Activated T-cell treated with anti-CD3 and anti-CD28 coated beads, Interleukin-2, amount 50 U/mL, for 72 hours (primary cell): Measurements from ENCODE around the gene NOTCH4. TPM values are rescaled to one million over a fixed set of nuclear protein-coding genes. Genes with fewer than 3 reads are reported as not detected.
"Not testable (repeated sequence)": the region's sequence is repeated elsewhere in the genome, so short reads cannot be mapped to it uniquely, and the experiment has no call there.

Experiments used
- ATAC-seq, 2 donors: fragments of 150-1000 bp; cut with Tn5 transposase; replicated peaks in 1 of 2; 2 replicates each; pipeline ENCODE4 v1.10.0; 2021; ENCODE audit warnings: moderate library complexity in 2 of 2, mild to moderate bottlenecking in 1 of 2
- DNase-seq, 2 donors: peaks; one replicate each; pipeline ENCODE4 v3.0.0; 2021 to 2022; ENCODE audit warnings: mixed read lengths in 1 of 2
- H3K27ac Mint-ChIP-seq: one replicate; pipeline ENCODE4 v1.8.0; 2022; ENCODE audit warnings: mild to moderate bottlenecking, moderate library complexity, mixed read lengths
- H3K27me3 Mint-ChIP-seq: one replicate; pipeline ENCODE4 v1.8.0; 2022; ENCODE audit warnings: low read depth, mixed read lengths
- H3K36me3 Mint-ChIP-seq, 2 donors: one replicate each; pipeline ENCODE4 v1.8.0; 2022; ENCODE audit warnings: mixed read lengths in 2 of 2, mild to moderate bottlenecking in 1 of 2; ENCODE audit not compliant: insufficient read depth in 2 of 2
- H3K4me1 Mint-ChIP-seq: one replicate; pipeline ENCODE4 v1.8.0; 2022; ENCODE audit warnings: low read depth, mixed read lengths
- H3K4me3 Mint-ChIP-seq, 2 donors: one replicate each; pipeline ENCODE4 v1.8.0; 2022; ENCODE audit warnings: mild to moderate bottlenecking in 2 of 2, mixed read lengths in 2 of 2, moderate library complexity in 2 of 2
- H3K9me3 Mint-ChIP-seq, 2 donors: one replicate each; pipeline ENCODE4 v1.8.0; 2022; ENCODE audit warnings: mixed read lengths in 2 of 2
- total RNA-seq, 2 donors: library from RNA; stranded (reverse); gene quantifications; one replicate each; pipeline ENCODE4 v1.2.3, GENCODE V29; 2022

Gene NOTCH4
- total RNA-seq, 2 donors from 2014 or later = 0.63 to 0.79 TPM

- not testable (repeated sequence) for ATAC-seq, H3K9me3 Mint-ChIP-seq, DNase-seq, H3K27me3 Mint-ChIP-seq
- peaks cover 58% of the 10 kb centered on the region for H3K4me1 Mint-ChIP-seq
- peaks cover 22 to 25% of the 10 kb centered on the region in 2 donors for H3K36me3 Mint-ChIP-seq
- H3K27ac Mint-ChIP-seq = peak overlapping the region; percentile 87
- peak overlapping the region; percentile 89 to 92 for H3K4me3 Mint-ChIP-seq
These were observed 36.0 kb downstream of the NOTCH4 start for GRCh38 chr6:32187725-32188380.

GRCh38 chr6:32187009-32187709 lies 36.7 kb downstream of the NOTCH4 start:
- H3K36me3 Mint-ChIP-seq = peaks cover 22 to 25% of the 10 kb centered on the region in 2 donors
- H3K4me1 Mint-ChIP-seq = peaks cover 54% of the 10 kb centered on the region
- peak overlapping the region; percentile 99 for H3K27ac Mint-ChIP-seq
- no peaks in the 10 kb centered on the region for H3K27me3 Mint-ChIP-seq
- H3K4me3 Mint-ChIP-seq = peak overlapping the region; percentile 89 to 92
- DNase-seq (no peak), ATAC-seq (no peak)
- H3K9me3 Mint-ChIP-seq = no peaks in the 10 kb centered on the region

- not testable (repeated sequence) for H3K9me3 Mint-ChIP-seq, DNase-seq, H3K27me3 Mint-ChIP-seq
- peaks cover 20 to 24% of the 10 kb centered on the region in 2 donors for H3K36me3 Mint-ChIP-seq
- ATAC-seq = peak in 1 of 2 donors; percentile 5
- peak overlapping the region; percentile 71 to 85 for H3K4me3 Mint-ChIP-seq
- H3K27ac Mint-ChIP-seq = peak overlapping the region; percentile 99
- H3K4me1 Mint-ChIP-seq = peaks cover 50% of the 10 kb centered on the region
These were observed 37.6 kb downstream of the NOTCH4 start for GRCh38 chr6:32186151-32186840.

- Mint-ChIP-seq H3K4me1 (peaks cover 53% of the 10 kb centered on the region), H3K36me3 (peaks cover 17 to 26% of the 10 kb centered on the region in 2 donors), H3K4me3 (peak overlapping the region; percentile 59 to 85), H3K27ac (peak overlapping the region; percentile 99)
- not testable (repeated sequence) for H3K27me3 Mint-ChIP-seq, H3K9me3 Mint-ChIP-seq
- peak; percentile 70 to 78 for ATAC-seq
- peak; percentile 49 to 59 for DNase-seq
These were observed 38.2 kb downstream of the NOTCH4 start for GRCh38 chr6:32185681-32186131.

GRCh38 chr6:32184084-32184640 lies 39.7 kb downstream of the NOTCH4 start, which contains the start of gene AGER:
TSS of gene AGER (minus strand) at chr6:32184253. CDS start at chr6:32184222, 31 bp downstream.
- H3K27ac Mint-ChIP-seq = peak within 1 kb of the TSS; percentile 99
- no peaks in the 10 kb centered on the region for H3K9me3 Mint-ChIP-seq
- peaks cover 65% of the 10 kb centered on the region for H3K4me1 Mint-ChIP-seq
- H3K4me3 Mint-ChIP-seq = no peak within 1 kb of the TSS
- ATAC-seq (no peak), DNase-seq (no peak)
- peaks cover 17 to 24% of the 10 kb centered on the region in 2 donors for H3K36me3 Mint-ChIP-seq
- H3K27me3 Mint-ChIP-seq = no peaks in the 10 kb centered on the region

GRCh38 chr6:32183483-32184083 lies 40.3 kb downstream of the NOTCH4 start:
- Mint-ChIP-seq H3K36me3 (peaks cover 19 to 26% of the 10 kb centered on the region in 2 donors), H3K27ac (peak overlapping the region; percentile 45), H3K4me3 (no peak overlapping the region), H3K27me3 (no peaks in the 10 kb centered on the region), H3K9me3 (no peaks in the 10 kb centered on the region), H3K4me1 (peaks cover 65% of the 10 kb centered on the region)
- ATAC-seq (no peak), DNase-seq (no peak)

- Mint-ChIP-seq H3K27me3 (no peaks in the 10 kb centered on the region), H3K9me3 (no peaks in the 10 kb centered on the region), H3K4me1 (peaks cover 65% of the 10 kb centered on the region), H3K4me3 (no peak overlapping the region), H3K36me3 (peaks cover 21 to 26% of the 10 kb centered on the region in 2 donors), H3K27ac (peak overlapping the region; percentile 45)
- ATAC-seq (no peak), DNase-seq (no peak)
These were observed 40.8 kb downstream of the NOTCH4 start for GRCh38 chr6:32183030-32183429.

GRCh38 chr6:32182555-32182981 lies 41.3 kb downstream of the NOTCH4 start:
- H3K4me1 Mint-ChIP-seq = peaks cover 63% of the 10 kb centered on the region

GRCh38 chr6:32181915-32182529 lies 41.8 kb downstream of the NOTCH4 start:
- DNase-seq = no peak
- Mint-ChIP-seq H3K4me3 (no peak overlapping the region), H3K9me3 (no peaks in the 10 kb centered on the region), H3K27ac (no peak overlapping the region), H3K4me1 (peaks cover 63% of the 10 kb centered on the region), H3K36me3 (peaks cover 15 to 23% of the 10 kb centered on the region in 2 donors), H3K27me3 (no peaks in the 10 kb centered on the region)
- ATAC-seq = no peak

More at GRCh38 chr6:32182555-32182981, 41.3 kb downstream of the NOTCH4 start:
- no peak for ATAC-seq
- no peaks in the 10 kb centered on the region for H3K9me3 Mint-ChIP-seq
- peak overlapping the region; percentile 14 for H3K27ac Mint-ChIP-seq
- H3K4me3 Mint-ChIP-seq = no peak overlapping the region
- H3K27me3 Mint-ChIP-seq = no peaks in the 10 kb centered on the region
- H3K36me3 Mint-ChIP-seq = peaks cover 19 to 26% of the 10 kb centered on the region in 2 donors
- DNase-seq = no peak

GRCh38 chr6:32181148-32181702 lies 42.6 kb downstream of the NOTCH4 start:
- Mint-ChIP-seq H3K36me3 (peaks cover 11 to 18% of the 10 kb centered on the region in 2 donors), H3K27me3 (no peaks in the 10 kb centered on the region), H3K4me1 (peaks cover 63% of the 10 kb centered on the region), H3K27ac (peak overlapping the region; percentile 38), H3K4me3 (no peak overlapping the region), H3K9me3 (no peaks in the 10 kb centered on the region)
- no peak for DNase-seq
- ATAC-seq = no peak

GRCh38 chr6:32179766-32180405 lies 44.0 kb downstream of the NOTCH4 start:
- H3K9me3 Mint-ChIP-seq = no peaks in the 10 kb centered on the region
- peak overlapping the region; percentile 10 for H3K27ac Mint-ChIP-seq
- peaks cover 11 to 13% of the 10 kb centered on the region in 2 donors for H3K36me3 Mint-ChIP-seq
- peak overlapping the region; percentile 93 to 98 for H3K4me3 Mint-ChIP-seq
- DNase-seq (no peak), ATAC-seq (no peak)
- H3K27me3 Mint-ChIP-seq = no peaks in the 10 kb centered on the region
- peaks cover 62% of the 10 kb centered on the region for H3K4me1 Mint-ChIP-seq
